Measurements from ENCODE around the gene AUP1. TPM values are rescaled to one million over a fixed set of nuclear protein-coding genes. Genes with fewer than 3 reads are reported as not detected.

AUP1 gene
- total RNA-seq, 4 donors from 2014 or later: 111 to 170 (median 145) TPM

DNA sequence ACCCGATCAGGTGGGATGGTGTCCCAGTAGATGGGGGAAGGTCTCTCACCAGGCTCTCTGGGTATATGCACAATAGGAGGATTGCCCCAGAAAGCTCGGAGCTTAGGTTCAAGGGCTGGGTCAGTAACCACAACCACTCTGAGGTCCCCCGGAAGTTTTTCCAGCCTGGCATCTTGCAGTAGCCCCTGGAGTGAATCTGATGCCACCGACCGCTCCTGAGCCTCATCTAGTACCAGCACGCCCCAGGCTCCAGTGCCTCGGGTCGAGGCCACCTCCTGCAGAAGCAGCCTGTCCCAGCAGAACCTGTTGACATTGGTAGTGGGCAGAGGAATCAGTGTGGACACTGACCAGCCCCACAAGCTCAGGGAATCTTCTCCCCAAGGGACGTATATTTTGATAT, 5.5 kb downstream of the AUP1 start:
- Histone ChIP-seq H3K4me1 (peaks cover 19% of the 10 kb centered on the region), H3K27me3 (peaks cover 20% of the 10 kb centered on the region), H3K9me3 (no peaks in the 10 kb centered on the region), H3K27ac (no peak overlapping the region), H3K4me3 (no peak overlapping the region), H3K36me3 (peaks cover 29% of the 10 kb centered on the region)
- no peak for DNase-seq (ENCODE audit: low spot score in 2 of 2)
- TF ChIP-seq EP300 (IDR thresholded peaks at IDR 0.05): no peak
- TF ChIP-seq POLR2A (IDR thresholded peaks at IDR 0.05): no peak
- TF ChIP-seq, protein P1, sequence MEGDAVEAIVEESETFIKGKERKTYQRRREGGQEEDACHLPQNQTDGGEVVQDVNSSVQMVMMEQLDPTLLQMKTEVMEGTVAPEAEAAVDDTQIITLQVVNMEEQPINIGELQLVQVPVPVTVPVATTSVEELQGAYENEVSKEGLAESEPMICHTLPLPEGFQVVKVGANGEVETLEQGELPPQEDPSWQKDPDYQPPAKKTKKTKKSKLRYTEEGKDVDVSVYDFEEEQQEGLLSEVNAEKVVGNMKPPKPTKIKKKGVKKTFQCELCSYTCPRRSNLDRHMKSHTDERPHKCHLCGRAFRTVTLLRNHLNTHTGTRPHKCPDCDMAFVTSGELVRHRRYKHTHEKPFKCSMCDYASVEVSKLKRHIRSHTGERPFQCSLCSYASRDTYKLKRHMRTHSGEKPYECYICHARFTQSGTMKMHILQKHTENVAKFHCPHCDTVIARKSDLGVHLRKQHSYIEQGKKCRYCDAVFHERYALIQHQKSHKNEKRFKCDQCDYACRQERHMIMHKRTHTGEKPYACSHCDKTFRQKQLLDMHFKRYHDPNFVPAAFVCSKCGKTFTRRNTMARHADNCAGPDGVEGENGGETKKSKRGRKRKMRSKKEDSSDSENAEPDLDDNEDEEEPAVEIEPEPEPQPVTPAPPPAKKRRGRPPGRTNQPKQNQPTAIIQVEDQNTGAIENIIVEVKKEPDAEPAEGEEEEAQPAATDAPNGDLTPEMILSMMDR (IDR thresholded peaks at IDR 0.05): no peak
- TF ChIP-seq POLR2AphosphoS5 (IDR thresholded peaks at IDR 0.05): no peak
- 85% methylated on average over 8 of the region's 9 CpGs for WGBS

DNA sequence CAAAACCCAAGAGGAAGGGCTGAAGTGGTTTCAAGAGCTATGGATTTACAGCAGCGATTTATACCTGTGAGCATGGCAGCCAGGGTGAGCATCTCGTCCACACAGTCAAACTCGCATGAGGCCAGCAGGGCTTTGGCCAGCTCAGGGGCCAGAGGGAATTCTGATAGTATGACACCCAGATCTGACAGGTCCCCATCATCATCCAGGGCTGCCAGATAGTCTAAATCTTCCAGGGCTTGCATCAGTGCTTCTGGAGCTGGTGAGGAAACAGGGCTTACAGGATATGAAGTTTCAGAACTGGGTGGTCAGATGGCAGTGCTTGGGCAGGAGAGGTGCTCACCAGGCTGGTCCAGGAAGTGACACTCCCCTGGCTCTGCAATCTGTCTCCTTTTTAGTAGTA, 7.0 kb downstream of the AUP1 start:
- Histone ChIP-seq H3K27me3 (peaks cover 35% of the 10 kb centered on the region), H3K4me3 (no peak overlapping the region), H3K36me3 (peaks cover 21% of the 10 kb centered on the region), H3K9me3 (no peaks in the 10 kb centered on the region), H3K4me1 (peaks cover 5% of the 10 kb centered on the region), H3K27ac (no peak overlapping the region)
- no peak for DNase-seq (ENCODE audit: low spot score in 2 of 2)
- 88% methylated on average over 3 of the region's 3 CpGs for WGBS
- TF ChIP-seq, protein P1 (IDR thresholded peaks at IDR 0.05): no peak
- TF ChIP-seq EP300 (IDR thresholded peaks at IDR 0.05) (no peak), POLR2A (IDR thresholded peaks at IDR 0.05) (no peak), POLR2AphosphoS5 (IDR thresholded peaks at IDR 0.05) (no peak)

DNA sequence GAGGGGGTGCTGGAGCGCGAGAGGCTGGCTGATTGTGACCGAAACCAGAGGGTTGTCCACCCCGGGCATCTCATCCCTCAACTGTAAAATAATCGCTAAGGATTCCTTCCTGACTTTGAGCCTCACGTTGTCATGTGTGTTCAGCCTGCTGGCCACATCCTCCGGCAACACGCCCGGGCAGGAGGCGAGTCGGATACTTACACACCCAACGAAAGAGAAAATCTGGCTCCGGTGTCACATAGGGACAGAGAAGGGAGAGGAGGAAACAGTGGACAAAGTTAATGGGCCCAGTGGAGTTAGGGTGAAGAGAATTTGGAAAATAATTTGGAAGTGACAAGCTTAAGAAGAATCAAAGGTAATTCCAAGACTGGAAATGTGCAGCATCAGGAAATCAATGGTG, 12.9 kb downstream of the AUP1 start:
- TF ChIP-seq POLR2AphosphoS5 (IDR thresholded peaks at IDR 0.05) (no peak), POLR2A (IDR thresholded peaks at IDR 0.05) (no peak), EP300 (IDR thresholded peaks at IDR 0.05) (no peak)
- TF ChIP-seq, protein P1 (IDR thresholded peaks at IDR 0.05): no peak
- H3K36me3 ChIP-seq: no peaks in the 10 kb centered on the region
- peaks cover 37% of the 10 kb centered on the region for H3K4me1 ChIP-seq
- peaks cover 94% of the 10 kb centered on the region for H3K27me3 ChIP-seq
- H3K27ac ChIP-seq: no peak overlapping the region
- no peak for DNase-seq (ENCODE audit: low spot score in 2 of 2)
- 68% methylated on average over 13 of the region's 13 CpGs for WGBS
- H3K4me3 ChIP-seq: peak overlapping the region; percentile 45
- no peaks in the 10 kb centered on the region for H3K9me3 ChIP-seq

DNA sequence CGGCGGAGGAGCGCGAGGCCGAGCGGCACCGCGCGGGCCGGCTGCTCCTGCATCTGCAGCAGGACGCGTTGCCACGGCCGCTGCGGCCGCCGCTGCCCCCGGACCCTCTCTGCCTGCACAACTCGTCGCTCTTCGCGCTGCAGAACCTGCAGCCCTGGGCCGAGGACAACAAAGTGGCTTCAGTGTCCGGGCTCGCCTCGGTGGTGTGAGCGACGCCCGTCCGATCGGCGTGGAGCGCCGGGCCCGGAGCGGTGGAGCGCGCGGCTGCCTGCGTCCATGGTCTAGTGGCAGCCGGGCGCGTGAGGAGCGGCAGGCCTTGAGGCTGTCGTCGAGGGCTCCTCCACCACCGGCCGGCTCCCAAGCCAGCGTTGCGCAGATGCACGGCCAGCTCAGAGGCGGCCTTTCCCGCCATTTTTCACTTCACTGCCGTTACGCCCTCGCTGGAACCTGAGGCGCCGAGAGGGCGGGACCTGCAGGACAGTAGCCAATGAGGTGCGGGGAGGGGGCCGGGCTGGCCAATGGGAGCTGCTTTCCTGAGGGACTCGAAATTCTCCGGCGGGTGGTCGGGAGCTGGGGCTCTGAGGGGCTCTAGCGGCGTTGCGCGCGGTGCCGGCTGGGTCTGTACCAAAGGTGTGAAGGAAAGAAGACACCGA, 13.4 kb downstream of the AUP1 start:
- no peak overlapping the region for H3K27ac ChIP-seq
- H3K27me3 ChIP-seq: peaks cover 99% of the 10 kb centered on the region
- DNase-seq (ENCODE audit: low spot score in 2 of 2): peak in 1 of 2 donors; percentile 75
- WGBS: 9% methylated on average over 61 of the region's 72 CpGs
- TF ChIP-seq, protein P1 (IDR thresholded peaks at IDR 0.05): no peak
- TF ChIP-seq POLR2A (IDR thresholded peaks at IDR 0.05) (no peak), EP300 (IDR thresholded peaks at IDR 0.05) (no peak), POLR2AphosphoS5 (IDR thresholded peaks at IDR 0.05) (no peak)
- no peaks in the 10 kb centered on the region for H3K36me3 ChIP-seq
- peak overlapping the region; percentile 45 for H3K4me3 ChIP-seq
- peaks cover 37% of the 10 kb centered on the region for H3K4me1 ChIP-seq
- H3K9me3 ChIP-seq: no peaks in the 10 kb centered on the region

DNA sequence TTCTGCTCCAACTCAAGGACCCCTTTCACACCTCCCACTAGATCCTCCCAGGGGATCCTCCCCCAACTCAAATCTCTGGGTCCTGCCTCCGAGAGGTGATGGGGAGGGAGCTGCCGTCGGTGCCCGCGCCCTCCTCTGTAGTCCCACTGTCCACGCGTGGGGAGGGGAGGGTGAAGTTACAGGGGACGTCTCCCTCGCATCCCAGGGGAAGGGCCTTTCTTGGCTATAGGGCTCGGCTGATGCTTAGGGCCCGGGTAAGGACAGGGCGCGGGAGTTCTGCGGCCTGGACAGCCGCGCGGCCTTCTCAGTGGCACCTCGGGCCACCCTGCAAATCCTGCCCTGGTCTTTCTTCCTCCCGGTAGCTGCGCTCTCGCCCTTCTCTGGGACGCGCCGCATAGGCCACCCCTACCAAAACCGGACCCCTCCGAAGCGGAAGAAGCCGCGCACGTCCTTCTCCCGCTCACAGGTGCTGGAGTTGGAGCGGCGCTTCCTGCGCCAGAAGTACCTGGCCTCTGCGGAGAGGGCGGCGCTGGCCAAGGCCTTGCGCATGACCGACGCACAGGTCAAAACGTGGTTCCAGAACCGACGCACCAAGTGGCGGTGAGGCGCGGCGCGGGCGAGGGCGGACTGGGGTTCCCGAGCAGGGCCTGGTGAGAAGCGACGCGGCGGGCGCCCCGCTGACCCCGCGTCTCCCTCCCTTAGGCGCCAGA, 14.1 kb downstream of the AUP1 start:
- no peak for DNase-seq (ENCODE audit: low spot score in 2 of 2)
- Histone ChIP-seq H3K27me3 (peaks cover 100% of the 10 kb centered on the region), H3K27ac (no peak overlapping the region), H3K36me3 (no peaks in the 10 kb centered on the region), H3K4me3 (peak overlapping the region; percentile 45), H3K4me1 (peaks cover 37% of the 10 kb centered on the region), H3K9me3 (no peaks in the 10 kb centered on the region)
- no peak for TF ChIP-seq POLR2AphosphoS5 (IDR thresholded peaks at IDR 0.05)
- TF ChIP-seq EP300 (IDR thresholded peaks at IDR 0.05): no peak
- no peak for TF ChIP-seq POLR2A (IDR thresholded peaks at IDR 0.05)
- TF ChIP-seq, protein P1 (IDR thresholded peaks at IDR 0.05): no peak
- 16% methylated on average over 17 of the region's 60 CpGs for WGBS
